ENCODE data around the gene YWHAE.

DNA sequence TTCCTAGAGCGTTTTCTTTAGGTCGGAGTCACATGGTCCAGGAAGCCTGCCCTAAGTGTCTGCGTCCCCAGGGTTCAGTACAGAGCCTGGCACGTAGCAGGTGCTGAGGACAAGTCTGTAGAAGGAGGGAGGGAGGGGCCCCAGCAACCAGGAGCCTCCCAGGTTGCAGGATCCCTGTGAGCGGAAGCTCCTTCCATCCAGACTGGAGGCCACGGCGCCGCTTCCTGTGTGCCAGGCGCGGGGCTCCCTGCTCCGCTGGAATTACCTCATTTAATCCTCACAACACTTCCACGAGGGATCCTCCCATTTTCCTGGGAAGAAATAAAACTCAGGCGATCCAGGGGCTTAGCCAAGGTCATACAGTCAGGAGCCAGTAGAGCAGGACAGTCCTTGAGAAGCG lies 98.5 kb downstream of the YWHAE start:
- TF ChIP-seq CTCF (IDR thresholded peaks at IDR 0.05): no peak
- no peak for TF ChIP-seq ZFX (IDR thresholded peaks at IDR 0.05; ENCODE audit: borderline replicate concordance)
